GM12865 (cell line): ENCODE data around the gene FCHO2.
"Not testable (repeated sequence)": the region's sequence is repeated elsewhere in the genome, so short reads cannot be mapped to it uniquely, and the experiment has no call there.

Experiments used
- DNase-seq: peaks from one replicate; pipeline ENCODE4 v3.0.0; 2010; ENCODE audit warnings: low read depth
- H3K4me3 ChIP-seq: 2 replicates; pipeline ENCODE4 v1.5.1; 2011; ENCODE audit warnings: mild to moderate bottlenecking, low read depth, low read length, control low read depth
- CTCF ChIP-seq: IDR thresholded peaks from 2 replicates; pipeline ENCODE4 v1.5.1; 2011; ENCODE audit warnings: low read length, control low read depth, low read depth, inconsistent platforms; ENCODE audit not compliant: insufficient read depth; ENCODE audit errors: missing control alignments

The FCHO2 gene

GRCh38 chr5:72994578-72994977 lies 38.7 kb downstream of the FCHO2 start:
- no peak for TF ChIP-seq CTCF
- no peak for DNase-seq
- no peak overlapping the region for H3K4me3 ChIP-seq

DNA sequence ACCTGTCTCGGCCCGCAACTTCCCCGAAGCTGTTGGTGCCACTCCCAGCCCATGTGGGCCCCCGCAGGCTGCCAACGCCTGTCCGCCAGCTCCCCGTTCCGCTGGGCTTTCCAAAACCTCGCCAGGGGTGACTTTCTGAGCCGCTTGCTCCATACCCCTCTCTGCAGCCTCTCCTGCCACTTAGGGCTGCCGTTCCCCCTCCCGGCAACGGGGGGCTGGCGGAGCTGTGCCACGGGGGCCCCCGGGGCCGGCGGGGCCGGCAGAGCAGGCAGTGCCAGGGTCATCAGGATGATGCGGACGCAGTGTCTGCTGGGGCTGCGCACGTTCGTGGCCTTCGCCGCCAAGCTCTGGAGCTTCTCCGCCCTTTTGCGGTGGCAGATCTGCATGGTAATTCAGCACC lies 40.8 kb downstream of the FCHO2 start:
- no peak overlapping the region for H3K4me3 ChIP-seq
- TF ChIP-seq CTCF, result no peak
- DNase-seq, result no peak

GRCh38 chr5:72999916-73000315 lies 44.1 kb downstream of the FCHO2 start:
- TF ChIP-seq CTCF, result no peak
- H3K4me3 ChIP-seq, result no peak overlapping the region
- no peak for DNase-seq

GRCh38 chr5:73005886-73006285 lies 50.0 kb downstream of the FCHO2 start:
- no peak for TF ChIP-seq CTCF
- H3K4me3 ChIP-seq, result no peak overlapping the region

DNA sequence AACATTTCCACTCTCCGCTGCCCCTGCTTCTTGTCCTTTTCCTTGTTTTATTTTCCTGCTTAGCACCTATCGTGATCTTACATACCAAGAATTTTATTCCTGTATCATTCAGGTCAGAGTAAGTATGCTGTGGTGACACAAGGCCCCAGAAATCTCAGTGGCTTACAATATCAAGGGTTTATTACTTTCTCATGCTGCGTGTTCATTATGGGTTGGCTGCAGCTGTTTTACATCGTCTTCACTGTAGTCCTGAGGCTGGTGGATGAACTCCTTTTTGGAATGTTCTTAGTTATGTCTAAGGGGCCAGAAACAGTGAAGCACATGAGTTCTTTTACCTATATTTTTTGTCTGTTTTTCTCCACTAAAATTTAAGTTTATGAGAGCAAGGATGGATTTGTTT lies 51.2 kb downstream of the FCHO2 start:
- no peak for TF ChIP-seq CTCF
- no peak for DNase-seq
- no peak overlapping the region for H3K4me3 ChIP-seq

More at GRCh38 chr5:73005886-73006285, 50.0 kb downstream of the FCHO2 start:
- no peak for DNase-seq

GRCh38 chr5:73008831-73009230 lies 53.0 kb downstream of the FCHO2 start:
- no peak for TF ChIP-seq CTCF
- DNase-seq, result no peak
- H3K4me3 ChIP-seq, result no peak overlapping the region

GRCh38 chr5:73011612-73012011 lies 55.8 kb downstream of the FCHO2 start:
- DNase-seq, H3K4me3 ChIP-seq: not testable (repeated sequence)

DNA sequence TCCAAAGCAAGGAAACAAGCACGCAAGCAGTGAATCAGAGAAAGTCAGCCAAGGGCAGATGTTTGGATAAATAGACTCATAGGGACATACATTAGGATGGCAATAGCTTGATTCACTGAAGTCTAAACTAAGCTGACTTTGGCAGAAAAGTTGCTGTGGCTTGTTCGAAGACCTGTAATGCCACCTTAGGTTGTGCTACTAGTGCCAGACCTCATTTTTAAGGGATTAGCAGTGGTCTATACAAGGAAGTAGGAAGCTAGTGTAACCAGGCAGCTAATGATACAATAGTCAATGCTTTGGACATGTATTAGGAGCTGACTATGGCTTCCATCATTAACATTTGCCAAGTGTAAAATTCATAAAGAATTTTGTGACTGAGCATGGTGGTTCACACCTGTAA lies 63.1 kb downstream of the FCHO2 start:
- no peak overlapping the region for H3K4me3 ChIP-seq
- no peak for DNase-seq
- no peak for TF ChIP-seq CTCF
